ENCODE data around the gene IFT80.
"Not testable (repeated sequence)": the region's sequence is repeated elsewhere in the genome, so short reads cannot be mapped to it uniquely, and the experiment has no call there.

IFT80 gene

GRCh38 chr3:160365869-160366522 is 33.0 kb downstream of the IFT80 start:
- no peak for DNase-seq (ENCODE audit: low read depth)

GRCh38 chr3:160362896-160363295 is 36.1 kb downstream of the IFT80 start:
- not testable (repeated sequence) for DNase-seq (ENCODE audit: low read depth)

GRCh38 chr3:160355826-160356225 is 43.2 kb downstream of the IFT80 start:
- no peak for DNase-seq (ENCODE audit: low read depth)

GRCh38 chr3:160346511-160346910 is 52.5 kb downstream of the IFT80 start:
- DNase-seq (ENCODE audit: low read depth) = no peak

- DNase-seq (ENCODE audit: low read depth) = no peak
Measured at GRCh38 chr3:160343132-160343531, 55.9 kb downstream of the IFT80 start.

- no peak for DNase-seq (ENCODE audit: low read depth)
Measured at GRCh38 chr3:160340351-160340750, 58.7 kb downstream of the IFT80 start.

GRCh38 chr3:160331127-160331937 is 67.7 kb downstream of the IFT80 start:
- no peak for DNase-seq (ENCODE audit: low read depth)

GRCh38 chr3:160330690-160331089 is 68.3 kb downstream of the IFT80 start:
- no peak for DNase-seq (ENCODE audit: low read depth)

GRCh38 chr3:160330109-160330508 is 68.9 kb downstream of the IFT80 start:
- no peak for DNase-seq (ENCODE audit: low read depth)

- DNase-seq (ENCODE audit: low read depth) = not testable (repeated sequence)
Measured at GRCh38 chr3:160326286-160326685, 72.7 kb downstream of the IFT80 start.

- DNase-seq (ENCODE audit: low read depth) = not testable (repeated sequence)
Measured at GRCh38 chr3:160321821-160322220, 77.2 kb downstream of the IFT80 start.

GRCh38 chr3:160319322-160319721 is 79.7 kb downstream of the IFT80 start:
- no peak for DNase-seq (ENCODE audit: low read depth)

- DNase-seq (ENCODE audit: low read depth) = no peak
Measured at GRCh38 chr3:160314995-160315394, 84.0 kb downstream of the IFT80 start.

- no peak for DNase-seq (ENCODE audit: low read depth)
Measured at GRCh38 chr3:160312014-160312624, 86.9 kb downstream of the IFT80 start.

GRCh38 chr3:160302806-160303205 is 96.2 kb downstream of the IFT80 start:
- DNase-seq (ENCODE audit: low read depth) = no peak

- no peak for DNase-seq (ENCODE audit: low read depth)
Measured at GRCh38 chr3:160296591-160296990, 102.4 kb downstream of the IFT80 start.

- DNase-seq (ENCODE audit: low read depth) = no peak
Measured at GRCh38 chr3:160291909-160292299, 107.1 kb downstream of the IFT80 start.

GRCh38 chr3:160291290-160291908 is 107.6 kb downstream of the IFT80 start:
- DNase-seq (ENCODE audit: low read depth) = no peak

- DNase-seq (ENCODE audit: low read depth) = no peak
Measured at GRCh38 chr3:160287666-160288065, 111.4 kb downstream of the IFT80 start.

GRCh38 chr3:160286231-160286630 is 112.8 kb downstream of the IFT80 start:
- DNase-seq (ENCODE audit: low read depth) = no peak

- no peak for DNase-seq (ENCODE audit: low read depth)
Measured at GRCh38 chr3:160280836-160281235, 118.2 kb downstream of the IFT80 start.

- DNase-seq (ENCODE audit: low read depth) = no peak
Measured at GRCh38 chr3:160279657-160280056, 119.4 kb downstream of the IFT80 start.

- no peak for DNase-seq (ENCODE audit: low read depth)
Measured at GRCh38 chr3:160278210-160278609, 120.8 kb downstream of the IFT80 start.

All from activated T-cell treated with anti-CD3 and anti-CD28 coated beads for 1 hour (primary cell).